HG02852 (cell line): ENCODE data around the gene DDX1.
"Not testable (repeated sequence)": the region's sequence is repeated elsewhere in the genome, so short reads cannot be mapped to it uniquely, and the experiment has no call there.

Source experiments
- ATAC-seq: cut with Tn5 transposase; IDR thresholded peaks from one replicate; pipeline ENCODE4 v1.9.1; 2021; ENCODE audit warnings: mild to moderate bottlenecking, moderate library complexity; ENCODE audit not compliant: unreplicated experiment

DDX1 gene

GRCh38 chr2:15594291-15595256, 2.9 kb downstream of the DDX1 start:
- no peak for ATAC-seq

DNA sequence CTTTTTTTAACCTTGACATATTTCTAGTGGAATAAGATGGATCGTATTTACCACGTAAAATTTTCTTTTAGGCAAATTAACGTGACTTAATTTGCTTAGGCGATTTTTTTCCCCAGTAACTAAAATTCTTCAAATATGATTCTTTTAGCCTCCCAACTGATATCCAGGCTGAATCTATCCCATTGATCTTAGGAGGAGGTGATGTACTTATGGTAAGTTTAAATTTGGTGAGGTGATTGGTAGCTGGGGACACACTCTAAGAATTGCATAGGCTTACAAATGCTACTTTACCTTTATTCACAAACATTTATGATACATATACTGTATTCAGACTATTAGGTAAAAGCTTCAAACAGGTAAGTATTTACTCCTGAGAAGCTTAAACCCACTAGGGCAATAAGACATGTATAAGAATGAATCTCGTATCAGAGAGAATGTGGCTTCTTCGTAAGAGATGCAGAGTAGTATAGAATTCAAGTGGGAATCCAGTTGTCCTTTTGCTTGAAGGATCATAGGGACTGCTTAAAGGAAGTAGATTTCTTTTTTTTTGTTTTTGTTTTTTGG, 3.8 kb downstream of the DDX1 start:
- no peak for ATAC-seq

DNA sequence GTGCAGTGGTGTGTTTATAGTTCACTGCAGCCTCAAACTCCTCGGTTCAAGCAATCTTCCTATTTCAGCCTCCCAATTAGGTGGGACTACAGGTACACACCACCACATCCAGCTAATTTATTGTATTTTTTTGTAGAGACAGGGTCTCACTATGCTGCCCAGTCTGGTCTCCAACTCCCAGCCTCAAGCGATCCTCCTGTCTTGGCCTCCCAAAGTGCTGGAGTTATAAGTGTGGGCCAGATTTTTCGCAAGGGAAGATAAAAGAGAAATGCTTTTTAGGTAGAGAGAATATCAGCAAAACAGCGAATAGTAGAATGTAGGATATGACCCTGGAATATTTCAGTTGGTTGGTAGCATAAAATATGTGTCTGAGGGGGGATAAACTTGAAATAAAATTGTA, 4.3 kb downstream of the DDX1 start:
- no peak for ATAC-seq

- ATAC-seq = no peak
Measured at GRCh38 chr2:15596350-15596749, 4.7 kb downstream of the DDX1 start.

DNA sequence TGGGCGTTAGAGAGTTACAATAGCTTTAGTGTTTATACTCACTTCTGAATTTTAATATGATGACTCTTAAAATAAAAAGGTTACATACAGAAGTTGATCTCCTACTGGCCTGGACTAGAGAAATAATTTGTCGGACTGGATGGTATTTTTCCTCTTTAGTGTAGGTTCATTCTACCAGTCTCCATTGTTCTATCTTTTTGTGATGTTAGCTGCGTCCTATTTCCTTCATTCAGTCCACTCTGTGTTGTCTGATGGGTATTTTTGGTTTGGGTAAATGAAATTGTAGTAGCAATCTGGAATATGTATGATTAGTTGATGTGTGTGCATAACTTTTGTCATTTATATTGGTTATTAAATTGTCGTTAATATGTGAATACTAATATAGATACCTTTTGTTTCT, 5.3 kb downstream of the DDX1 start:
- ATAC-seq = no peak

GRCh38 chr2:15599994-15600393, 8.3 kb downstream of the DDX1 start:
- ATAC-seq = no peak

DNA sequence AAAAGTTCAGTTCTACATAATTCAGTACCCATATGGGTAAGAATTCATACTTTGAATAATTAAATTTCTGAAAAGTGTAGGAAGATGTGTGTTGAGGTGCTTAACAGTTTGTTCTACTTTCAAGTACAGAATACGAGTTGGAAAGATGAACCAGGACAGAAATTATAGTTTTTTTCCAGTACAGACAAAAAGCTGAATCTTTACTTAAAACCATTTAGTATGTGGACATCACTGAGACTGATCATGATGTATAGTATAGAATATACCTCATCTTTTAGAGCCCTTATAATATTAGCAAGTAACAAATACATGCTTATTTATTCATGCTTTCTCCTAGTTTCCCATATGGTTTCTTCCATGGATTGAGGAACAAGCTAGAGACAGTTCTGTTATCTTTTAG, 10.0 kb downstream of the DDX1 start:
- ATAC-seq = no peak

- no peak for ATAC-seq
Measured at GRCh38 chr2:15602393-15602792, 10.7 kb downstream of the DDX1 start.

DNA sequence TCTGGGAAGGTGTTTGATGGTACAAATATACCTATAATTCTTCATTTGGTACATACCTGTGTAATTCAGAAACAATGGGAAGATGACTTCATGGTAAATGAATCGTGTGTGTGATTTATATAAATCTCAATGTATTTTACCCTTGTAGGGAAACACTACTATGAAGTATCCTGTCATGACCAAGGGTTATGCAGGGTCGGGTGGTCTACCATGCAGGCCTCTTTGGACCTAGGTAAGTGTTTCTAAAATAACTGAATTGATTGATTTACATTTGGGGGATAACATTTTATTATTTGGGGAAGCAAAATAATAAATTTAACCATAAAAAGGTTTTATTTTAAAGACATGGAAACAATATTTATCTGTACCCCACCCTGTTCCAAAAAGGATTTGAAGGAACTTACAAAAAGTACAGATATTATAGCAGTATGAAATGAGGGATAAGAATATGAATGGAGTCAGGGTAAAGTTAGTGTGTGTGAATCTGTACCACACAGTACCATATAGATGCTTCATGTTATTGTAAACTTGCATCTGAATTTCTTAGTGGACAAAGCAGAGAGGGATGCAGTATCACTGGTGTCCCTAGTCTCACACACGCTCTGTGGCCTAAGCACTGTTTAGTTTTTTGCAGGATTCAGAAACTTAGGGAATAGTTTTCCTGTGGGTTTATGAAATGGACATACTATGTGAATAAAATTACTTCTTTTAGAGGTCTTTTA, 11.5 kb downstream of the DDX1 start:
- ATAC-seq = no peak

GRCh38 chr2:15603948-15604347, 12.3 kb downstream of the DDX1 start:
- no peak for ATAC-seq

DNA sequence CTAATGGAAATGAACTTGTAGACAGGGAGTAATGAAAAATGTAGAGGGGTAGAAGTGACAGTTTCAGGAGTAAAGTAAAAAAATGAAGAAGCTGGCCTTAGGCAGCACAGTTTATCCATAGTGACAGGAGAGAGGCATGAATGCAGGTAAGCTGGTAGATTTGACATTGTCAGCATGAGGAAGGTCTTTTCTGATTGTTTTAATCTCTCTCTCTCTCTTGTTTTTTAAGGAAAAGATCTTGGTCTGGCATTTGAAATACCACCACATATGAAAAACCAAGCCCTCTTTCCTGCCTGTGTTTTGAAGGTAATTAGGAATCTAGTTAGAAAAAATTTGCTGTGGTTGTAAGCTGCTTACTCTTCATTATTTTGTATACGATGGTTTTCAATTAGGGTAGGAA, 14.1 kb downstream of the DDX1 start:
- no peak for ATAC-seq

DNA sequence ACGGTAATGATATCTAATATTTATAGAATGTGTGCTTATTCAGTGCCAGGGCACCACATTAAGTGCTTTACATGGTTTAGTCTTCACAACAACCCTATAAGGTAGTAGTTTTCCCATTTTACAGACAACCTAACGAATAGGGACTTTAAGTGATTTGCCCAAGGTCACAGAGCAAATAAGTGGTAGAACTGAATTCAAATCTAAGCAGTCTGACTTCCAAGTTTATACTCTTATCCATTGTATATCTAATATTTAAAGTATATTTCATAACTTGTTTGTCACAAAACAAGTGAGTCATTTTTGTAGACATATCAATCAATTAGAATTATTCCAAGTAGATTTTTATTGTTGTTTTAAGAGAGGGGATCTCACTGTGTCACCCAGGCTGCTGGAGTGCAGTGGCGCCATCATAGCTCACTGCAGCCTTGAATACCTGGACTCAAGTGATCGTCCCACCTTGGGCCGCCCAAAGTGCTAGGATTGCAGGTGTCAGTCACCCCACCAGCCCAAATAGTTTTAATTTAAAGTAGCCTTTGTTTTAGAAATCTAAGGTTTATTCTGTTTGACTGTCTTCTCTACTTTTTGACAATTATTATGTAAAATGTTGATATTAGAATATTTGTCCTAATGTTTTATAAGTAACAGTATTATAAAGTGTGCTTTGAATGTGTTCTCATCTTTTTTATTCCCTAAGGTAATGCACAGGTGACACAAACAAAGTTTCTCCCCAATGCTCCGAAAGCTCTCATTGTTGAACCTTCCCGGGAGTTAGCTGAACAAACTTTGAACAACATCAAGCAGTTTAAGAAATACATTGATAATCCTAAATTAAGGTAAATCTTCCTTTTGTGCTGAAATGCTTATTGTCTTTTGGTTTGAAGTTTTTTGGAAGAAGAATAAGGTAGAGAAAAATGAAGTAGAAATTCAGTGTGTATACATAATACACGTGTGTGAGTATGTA, 15.1 kb downstream of the DDX1 start:
- no peak for ATAC-seq

DNA sequence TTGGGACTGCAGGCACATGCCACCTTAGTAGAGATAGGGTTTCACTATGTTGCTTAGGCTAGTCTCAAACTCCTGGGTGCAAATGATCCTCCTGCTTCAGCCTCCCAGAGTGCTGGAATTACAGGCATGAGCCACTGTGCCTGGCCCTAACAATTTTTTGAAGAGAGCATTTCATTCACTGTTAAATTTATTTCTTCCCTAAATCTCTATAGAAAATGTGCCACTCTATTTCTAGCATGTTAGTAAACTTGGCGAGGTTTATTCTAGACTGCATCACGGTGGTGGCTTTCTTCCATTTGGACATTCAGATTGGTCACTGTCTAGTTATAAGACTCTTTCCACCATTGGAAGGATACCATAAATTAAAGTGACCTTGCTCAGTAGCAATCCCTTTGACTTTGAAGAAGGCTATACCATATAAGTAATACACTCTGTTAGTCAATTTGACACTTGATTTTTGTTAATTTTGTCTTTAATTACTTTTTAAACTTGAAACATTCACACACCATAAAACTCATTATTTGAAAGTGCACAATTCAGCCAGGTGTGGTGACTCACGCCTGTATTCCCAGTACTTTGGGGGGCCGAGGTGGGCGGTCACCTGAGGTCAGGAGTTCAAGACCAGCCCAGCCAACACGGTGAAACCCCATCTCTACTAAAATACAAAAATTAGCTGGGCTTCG, 16.2 kb downstream of the DDX1 start:
- ATAC-seq = no peak

- no peak for ATAC-seq
Measured at GRCh38 chr2:15608392-15608761, 16.7 kb downstream of the DDX1 start.

GRCh38 chr2:15609341-15610042, 17.8 kb downstream of the DDX1 start:
- no peak for ATAC-seq

DNA sequence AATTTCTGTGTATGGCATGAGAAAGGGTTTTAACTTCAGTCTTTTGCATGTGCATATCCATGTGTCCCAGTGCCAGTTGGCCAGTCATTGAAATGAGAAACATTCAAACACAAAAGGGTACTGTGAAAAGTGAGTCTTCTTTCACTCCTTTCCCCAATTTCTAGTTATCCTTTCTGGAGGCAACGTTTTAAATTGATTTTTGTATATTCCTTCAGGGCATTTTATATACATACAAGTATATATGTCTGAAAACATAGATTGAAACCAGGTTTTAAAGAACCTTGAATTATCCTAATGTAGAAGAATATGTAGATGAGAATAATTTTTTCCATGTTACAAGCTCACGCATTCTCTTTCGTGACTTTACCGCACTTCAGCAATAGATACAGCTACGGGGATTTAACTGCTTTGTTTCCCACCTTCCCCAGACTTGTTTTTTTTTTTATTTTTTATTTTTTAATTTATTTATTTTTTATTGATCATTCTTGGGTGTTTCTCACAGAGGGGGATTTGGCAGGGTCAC, 18.8 kb downstream of the DDX1 start:
- no peak for ATAC-seq

- ATAC-seq = not testable (repeated sequence)
Measured at GRCh38 chr2:15612101-15612500, 20.4 kb downstream of the DDX1 start.

DNA sequence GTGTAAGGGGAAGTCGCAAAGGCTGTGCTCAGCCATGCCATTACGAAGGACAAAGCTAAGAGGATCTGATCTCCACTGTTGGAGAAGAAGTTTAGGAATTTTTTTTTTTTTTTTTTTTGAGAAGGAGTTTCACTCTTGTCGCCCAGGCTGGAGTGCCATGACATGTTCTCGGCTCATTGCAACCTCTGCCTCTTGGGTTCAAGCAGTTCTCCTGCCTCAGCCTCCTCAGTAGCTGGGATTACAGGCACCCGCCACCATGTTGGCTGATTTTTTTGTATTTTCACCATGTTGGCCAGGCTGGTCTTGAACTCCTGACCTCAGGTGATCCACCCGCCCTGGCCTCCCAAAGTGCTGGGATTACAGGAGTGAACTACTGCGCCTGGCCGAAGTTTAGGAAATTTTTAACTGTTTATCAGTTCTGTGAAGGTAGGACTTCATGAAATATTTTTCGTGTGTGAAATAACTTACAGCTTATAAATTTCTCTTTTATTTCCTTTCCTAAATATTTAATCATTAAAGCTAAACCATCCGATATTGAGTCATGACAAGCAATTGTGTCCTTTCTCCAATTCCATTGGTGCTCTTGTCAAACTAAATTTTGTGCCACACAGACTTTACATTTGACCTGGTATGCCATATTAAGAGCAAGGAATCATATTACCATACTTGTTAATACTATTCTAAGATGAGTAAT, 22.2 kb downstream of the DDX1 start:
- no peak for ATAC-seq
